ENCODE results near the gene KAT5. TPM values are rescaled to one million over a fixed set of nuclear protein-coding genes. Genes with fewer than 3 reads are reported as not detected.
"Not testable (repeated sequence)": the region's sequence is repeated elsewhere in the genome, so short reads cannot be mapped to it uniquely, and the experiment has no call there.

The KAT5 gene
- total RNA-seq, 4 donors from 2014 or later = 40.0 to 69.4 (median 50.0) TPM

DNA sequence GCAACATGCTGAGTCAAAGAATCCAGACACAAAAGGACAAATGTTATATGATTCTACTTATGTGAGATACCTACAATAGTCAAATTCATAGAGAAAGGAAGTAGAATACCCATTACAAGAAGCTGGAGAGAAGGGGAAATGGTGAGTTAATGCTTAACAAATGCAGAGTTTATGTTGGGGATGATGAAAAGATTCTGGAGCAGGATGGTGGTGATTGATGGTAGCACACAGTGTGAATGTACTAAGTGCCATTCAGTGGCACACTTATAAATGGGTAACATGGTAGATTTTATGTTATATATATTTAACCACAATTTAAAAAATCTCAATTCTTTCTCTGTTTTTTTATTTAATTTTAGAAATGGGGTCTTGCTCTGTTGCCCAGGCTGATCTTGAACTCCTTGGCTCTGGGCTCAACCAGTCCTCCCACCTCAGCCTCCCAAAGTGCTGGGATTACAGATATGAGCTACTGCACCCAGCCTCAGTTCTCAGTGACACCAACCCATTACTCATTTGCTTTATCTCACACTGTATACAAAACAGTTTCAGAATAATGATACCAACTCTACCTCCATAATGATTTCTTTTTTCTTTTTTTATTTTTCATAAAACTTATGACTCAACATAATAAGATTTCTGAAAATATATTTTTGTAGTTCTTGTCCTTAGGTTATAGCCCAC is 39.7 kb upstream of the KAT5 start:
- no peak overlapping the region for H3K4me3 ChIP-seq
- ATAC-seq = no peak
- no peaks in the 10 kb centered on the region for H3K36me3 ChIP-seq
- no peak for DNase-seq
- H3K4me1 ChIP-seq = no peaks in the 10 kb centered on the region
- H3K9me3 ChIP-seq = no peaks in the 10 kb centered on the region
- no peaks in the 10 kb centered on the region for H3K27me3 ChIP-seq
- intact Hi-C loops (cut with DNase I; ENCODE audit: low total_unique reads) (no loop called here), in situ Hi-C loops (cut with MboI; ENCODE audit: low sequenced_read_pairs in 4 of 4) (no loop called here)
- no peak overlapping the region for H3K27ac ChIP-seq
- TF ChIP-seq, protein P1, sequence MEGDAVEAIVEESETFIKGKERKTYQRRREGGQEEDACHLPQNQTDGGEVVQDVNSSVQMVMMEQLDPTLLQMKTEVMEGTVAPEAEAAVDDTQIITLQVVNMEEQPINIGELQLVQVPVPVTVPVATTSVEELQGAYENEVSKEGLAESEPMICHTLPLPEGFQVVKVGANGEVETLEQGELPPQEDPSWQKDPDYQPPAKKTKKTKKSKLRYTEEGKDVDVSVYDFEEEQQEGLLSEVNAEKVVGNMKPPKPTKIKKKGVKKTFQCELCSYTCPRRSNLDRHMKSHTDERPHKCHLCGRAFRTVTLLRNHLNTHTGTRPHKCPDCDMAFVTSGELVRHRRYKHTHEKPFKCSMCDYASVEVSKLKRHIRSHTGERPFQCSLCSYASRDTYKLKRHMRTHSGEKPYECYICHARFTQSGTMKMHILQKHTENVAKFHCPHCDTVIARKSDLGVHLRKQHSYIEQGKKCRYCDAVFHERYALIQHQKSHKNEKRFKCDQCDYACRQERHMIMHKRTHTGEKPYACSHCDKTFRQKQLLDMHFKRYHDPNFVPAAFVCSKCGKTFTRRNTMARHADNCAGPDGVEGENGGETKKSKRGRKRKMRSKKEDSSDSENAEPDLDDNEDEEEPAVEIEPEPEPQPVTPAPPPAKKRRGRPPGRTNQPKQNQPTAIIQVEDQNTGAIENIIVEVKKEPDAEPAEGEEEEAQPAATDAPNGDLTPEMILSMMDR (IDR thresholded peaks at IDR 0.05 in 4 of 5, conservative IDR thresholded peaks at IDR 0.05 in 1 of 5) = no peak

- H3K4me1 ChIP-seq = no peaks in the 10 kb centered on the region
- in situ Hi-C loops (cut with MboI; ENCODE audit: low sequenced_read_pairs in 4 of 4) = no loop called here
- H3K4me3 ChIP-seq = no peak overlapping the region
- H3K27ac ChIP-seq = no peak overlapping the region
- no peaks in the 10 kb centered on the region for H3K27me3 ChIP-seq
- H3K36me3 ChIP-seq = no peaks in the 10 kb centered on the region
- ATAC-seq (no peak), DNase-seq (no peak)
- no peak for TF ChIP-seq POLR2A (IDR thresholded peaks at IDR 0.05)
- TF ChIP-seq, protein P1 (IDR thresholded peaks at IDR 0.05 in 4 of 5, conservative IDR thresholded peaks at IDR 0.05 in 1 of 5) = no peak
- intact Hi-C loops (cut with DNase I; ENCODE audit: low total_unique reads) = no loop called here
- no peaks in the 10 kb centered on the region for H3K9me3 ChIP-seq
Observed at GRCh38 chr11:65672982-65673381, 39.1 kb upstream of the KAT5 start.

DNA sequence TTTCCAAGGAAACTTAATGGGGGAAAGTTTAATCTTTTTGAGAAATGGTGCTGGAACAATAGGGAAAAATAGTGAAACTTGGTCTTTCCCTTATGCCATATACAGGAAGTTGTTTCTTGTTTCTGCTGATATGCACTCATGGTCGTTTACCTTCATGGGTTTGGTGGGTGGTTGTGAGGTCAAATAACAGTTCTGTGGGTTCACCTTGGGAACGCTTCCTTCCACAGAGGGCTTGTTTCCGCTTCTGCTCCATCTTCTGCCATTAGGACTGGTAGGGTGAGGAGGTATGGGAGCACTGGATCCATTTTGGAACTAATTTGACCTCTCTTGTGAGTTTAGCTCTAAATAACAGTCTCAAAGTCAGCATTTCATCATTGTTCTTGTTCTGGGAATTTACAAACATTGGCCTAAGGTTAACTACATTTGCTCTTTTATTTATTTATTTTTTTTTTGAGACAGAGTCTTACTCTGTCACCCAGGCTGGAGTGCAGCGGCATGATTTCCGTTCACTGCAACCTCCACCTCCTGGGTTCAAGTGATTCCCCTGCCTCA is 31.8 kb upstream of the KAT5 start:
- Histone ChIP-seq H3K4me3 (no peak overlapping the region), H3K36me3 (no peaks in the 10 kb centered on the region), H3K27me3 (no peaks in the 10 kb centered on the region), H3K4me1 (no peaks in the 10 kb centered on the region), H3K27ac (no peak overlapping the region), H3K9me3 (no peaks in the 10 kb centered on the region)
- intact Hi-C loops (cut with DNase I; ENCODE audit: low total_unique reads) (no loop called here), in situ Hi-C loops (cut with MboI; ENCODE audit: low sequenced_read_pairs in 4 of 4) (no loop called here)
- no peak for TF ChIP-seq POLR2A (IDR thresholded peaks at IDR 0.05)
- TF ChIP-seq, protein P1 (IDR thresholded peaks at IDR 0.05 in 4 of 5, conservative IDR thresholded peaks at IDR 0.05 in 1 of 5) = no peak
- ATAC-seq (no peak), DNase-seq (no peak)

DNA sequence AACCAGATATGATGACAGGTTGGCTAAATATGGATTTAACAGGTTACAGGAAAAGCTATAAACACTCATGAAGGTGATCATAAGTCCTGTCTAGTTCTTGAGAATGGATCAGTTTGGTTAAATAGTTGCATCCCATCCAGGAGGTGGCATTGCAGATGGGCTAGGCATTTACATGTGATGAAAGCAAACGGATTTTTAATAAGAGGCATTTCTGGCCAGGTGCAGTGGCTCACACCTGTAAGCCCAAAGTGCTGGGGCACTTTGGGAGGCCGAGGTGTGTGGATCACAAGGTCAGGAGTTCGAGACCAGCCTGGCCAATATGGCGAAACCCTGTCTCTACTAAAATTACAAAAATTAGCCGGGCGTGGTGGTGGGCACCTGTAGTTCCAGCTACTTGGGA is 28.6 kb upstream of the KAT5 start:
- ATAC-seq; in situ Hi-C loops (cut with MboI; ENCODE audit: low sequenced_read_pairs in 4 of 4); H3K4me1 ChIP-seq; H3K4me3 ChIP-seq; intact Hi-C loops (cut with DNase I; ENCODE audit: low total_unique reads); H3K36me3 ChIP-seq; DNase-seq; H3K27ac ChIP-seq; H3K9me3 ChIP-seq; H3K27me3 ChIP-seq: not testable (repeated sequence)

GRCh38 chr11:65685981-65686380 is 26.1 kb upstream of the KAT5 start:
- ATAC-seq = no peak
- in situ Hi-C loops (cut with MboI; ENCODE audit: low sequenced_read_pairs in 4 of 4) = no loop called here
- no peak overlapping the region for H3K4me3 ChIP-seq
- TF ChIP-seq, protein P1 (IDR thresholded peaks at IDR 0.05 in 4 of 5, conservative IDR thresholded peaks at IDR 0.05 in 1 of 5) = no peak
- no peak for TF ChIP-seq POLR2A (IDR thresholded peaks at IDR 0.05)
- no peaks in the 10 kb centered on the region for H3K9me3 ChIP-seq
- H3K27me3 ChIP-seq = no peaks in the 10 kb centered on the region
- no peak for DNase-seq
- no peak overlapping the region for H3K27ac ChIP-seq
- no peaks in the 10 kb centered on the region for H3K36me3 ChIP-seq
- no peaks in the 10 kb centered on the region for H3K4me1 ChIP-seq
- intact Hi-C loops (cut with DNase I; ENCODE audit: low total_unique reads) = no loop called here

- DNase-seq; H3K9me3 ChIP-seq; intact Hi-C loops (cut with DNase I; ENCODE audit: low total_unique reads); ATAC-seq; H3K4me1 ChIP-seq; H3K27ac ChIP-seq; H3K27me3 ChIP-seq; H3K4me3 ChIP-seq; in situ Hi-C loops (cut with MboI; ENCODE audit: low sequenced_read_pairs in 4 of 4); H3K36me3 ChIP-seq: not testable (repeated sequence)
Observed at GRCh38 chr11:65691847-65692246, 20.2 kb upstream of the KAT5 start.
